Psoas muscle (tissue), 8 donors: ENCODE data around the gene DAB1. TPM values are rescaled to one million over a fixed set of nuclear protein-coding genes. Genes with fewer than 3 reads are reported as not detected.

Experiments
- ATAC-seq, 4 donors: fragments of 200-7000 bp; cut with Tn5 transposase; one replicate each; pipeline ENCODE4 v1.9.1; 2020; ENCODE audit warnings: moderate library complexity in 3 of 4, mild to moderate bottlenecking in 2 of 4
- DNase-seq, 2 donors: peaks; one replicate each; pipeline ENCODE4 v3.0.0-alpha.2; 2020
- H3K27ac ChIP-seq: fragments of 200-600 bp; one replicate; pipeline ENCODE4 v1.8.0; 2022
- H3K27me3 ChIP-seq, 3 donors: fragments of 200-600 bp in 1 of 3; one replicate each; pipeline versions ENCODE4 v1.6.1 to v1.8.0; 2013 to 2022; ENCODE audit warnings: low read length in 2 of 3, mild to moderate bottlenecking in 2 of 3, moderate library complexity in 1 of 3; ENCODE audit not compliant: insufficient read depth in 3 of 3
- H3K36me3 ChIP-seq, 2 donors: fragments of 200-600 bp in 1 of 2; one replicate each; pipeline versions ENCODE4 v1.6.1 to v1.8.0; 2013 to 2022; ENCODE audit warnings: low read depth in 1 of 2, mild to moderate bottlenecking in 1 of 2, moderate library complexity in 1 of 2; ENCODE audit not compliant: insufficient read depth in 1 of 2
- H3K4me1 ChIP-seq: fragments of 200-600 bp; one replicate; pipeline ENCODE4 v1.8.0; 2022
- H3K4me3 ChIP-seq: fragments of 200-600 bp; one replicate; pipeline ENCODE4 v1.8.0; 2022; ENCODE audit warnings: mild to moderate bottlenecking
- H3K9me3 ChIP-seq: fragments of 200-600 bp; one replicate; pipeline ENCODE4 v1.8.0; 2022
- CTCF ChIP-seq: fragments of 200-600 bp; IDR thresholded peaks from one replicate; pipeline ENCODE4 v1.8.0; 2022; ENCODE audit warnings: antibody characterized with exemption
- WGBS, 3 donors: extraction: QIAGEN DNeasy Blood & Tissue Kit; methylation state at CpG; one replicate each; pipeline versions ENCODE4 v1.1.6 to v1.1.7; 2013; 5-methylcytosine and 5-hydroxymethylcytosine counted together
- intact Hi-C, 2 donors: fragments of 100-400 bp; cut with DNase I; formaldehyde crosslinking; loops; one replicate each; pipeline versions ENCODE4 v1.11.0 to v1.14.2; 2022
- polyA plus RNA-seq, 3 donors: library from polyadenylated mRNA; stranded (reverse); fragments of 200-250 nt; gene quantifications; one replicate each; pipeline ENCODE4 v1.2.3, GENCODE V29; 2013
- total RNA-seq, 4 donors: library from RNA; stranded (reverse); fragmentation: NEBNext Ultra II Directional in 2 of 4; extraction: Animal tissue kit (Norgen Biotek cat#: 25700) in 2 of 4; gene quantifications; one replicate each; pipeline versions ENCODE4 v1.2.1 to v1.2.4, GENCODE V29; 2021 to 2023
- donor health status: healthy with polysubstance abuse.
- donor health status: DM: no; HTN: no; CAD: no; lungs with moderate emphysema.
- donor health status: Bipolar disorder and iron deficiency.
- donor health status: healthy.
- donor health status: DM: yes; HTN: yes; CAD: no.
- donor health status: DM: no; HTN: no; CAD: no.
- donor health status: DM: no; HTN: no; CAD: no.
- donor health status: DM: yes; HTN: yes; CAD: no.

DAB1 gene
- total and polyA plus RNA-seq, 7 donors: 0.04 to 0.28 (median 0.09) TPM; not detected in 1

- 78 to 86% (median 83%) methylated on average over 4 of the region's 4 CpGs for WGBS, 3 donors
- intact Hi-C loops: no loop called here
- no peak for TF ChIP-seq CTCF
- DNase-seq: no peak
- no peaks in the 10 kb centered on the region for H3K27me3 ChIP-seq
- no peaks in the 10 kb centered on the region for H3K9me3 ChIP-seq
- H3K36me3 ChIP-seq: no peaks in the 10 kb centered on the region
- H3K4me3 ChIP-seq: no peak overlapping the region
- no peak for ATAC-seq
- H3K4me1 ChIP-seq: no peaks in the 10 kb centered on the region
- H3K27ac ChIP-seq: no peak overlapping the region
Measured at GRCh38 chr1:57066980-57067610, 356.8 kb downstream of the DAB1 start.

- no peaks in the 10 kb centered on the region for H3K36me3 ChIP-seq
- no peak overlapping the region for H3K27ac ChIP-seq
- DNase-seq: no peak
- no peaks in the 10 kb centered on the region for H3K27me3 ChIP-seq
- intact Hi-C loops: no loop called here
- H3K4me1 ChIP-seq: no peaks in the 10 kb centered on the region
- H3K4me3 ChIP-seq: no peak overlapping the region
- no peak for ATAC-seq
- no peak for TF ChIP-seq CTCF
- 93 to 95% (median 94%) methylated on average over 3 of the region's 3 CpGs for WGBS, 3 donors
- H3K9me3 ChIP-seq: no peaks in the 10 kb centered on the region
Measured at GRCh38 chr1:57065442-57065841, 358.4 kb downstream of the DAB1 start.

GRCh38 chr1:57064379-57065140 is 359.3 kb downstream of the DAB1 start:
- Histone ChIP-seq H3K36me3 (no peaks in the 10 kb centered on the region), H3K4me3 (no peak overlapping the region), H3K27me3 (no peaks in the 10 kb centered on the region), H3K27ac (no peak overlapping the region), H3K9me3 (no peaks in the 10 kb centered on the region), H3K4me1 (peaks cover 2% of the 10 kb centered on the region)
- no peak for TF ChIP-seq CTCF
- ATAC-seq: no peak
- intact Hi-C loops: loop anchor here in 1 of 2 donors (5.0 kb wide), 1 partner anchor 232 kb away; no protein-coding TSS in a partner anchor
- no peak for DNase-seq
- 59 to 80% (median 77%) methylated on average over 7 of the region's 7 CpGs for WGBS, 3 donors

GRCh38 chr1:57063406-57064125 is 360.3 kb downstream of the DAB1 start:
- no peak overlapping the region for H3K27ac ChIP-seq
- H3K9me3 ChIP-seq: no peaks in the 10 kb centered on the region
- 93 to 96% (median 95%) methylated on average over 6 of the region's 6 CpGs for WGBS, 3 donors
- peaks cover 10% of the 10 kb centered on the region for H3K4me1 ChIP-seq
- DNase-seq (no peak), ATAC-seq (no peak)
- no peak for TF ChIP-seq CTCF
- H3K4me3 ChIP-seq: no peak overlapping the region
- no peaks in the 10 kb centered on the region for H3K36me3 ChIP-seq
- no peaks in the 10 kb centered on the region for H3K27me3 ChIP-seq
- intact Hi-C loops: loop anchor here in 1 of 2 donors (5.0 kb wide), 1 partner anchor 231 kb away; no protein-coding TSS in a partner anchor
